Measurements from ENCODE around the gene POLR2L. TPM values are rescaled to one million over a fixed set of nuclear protein-coding genes. Genes with fewer than 3 reads are reported as not detected.
A peak's percentile ranks its signal among the peaks of the same experiment; 100 is the strongest.

The POLR2L gene
- total and polyA plus RNA-seq, 2 donors (not counting 1 experiment from before 2014, with no cell fraction given): 44.4 to 80.8 TPM

GRCh38 chr11:849951-850774 is 7.8 kb upstream of the POLR2L start:
- Histone ChIP-seq H2AFZ (ENCODE audit: insufficient read depth, low read depth, low read length, poor library complexity, severe bottlenecking) (peak overlapping the region; percentile 54), H3K4me2 (replicated peaks; ENCODE audit: low read depth, low read length, poor library complexity, severe bottlenecking) (peak overlapping the region; percentile 96), H3K9me3 (ENCODE audit: control extremely low read depth in 1 of 3, control insufficient read depth in 2 of 3, insufficient read depth in 1 of 3, low read length in 2 of 3) (no peaks in the 10 kb centered on the region), H3K36me3 (replicated peaks in 1 of 2; ENCODE audit: control extremely low read depth in 1 of 2, control insufficient read depth in 1 of 2, extremely low read depth in 1 of 2, insufficient read depth in 2 of 2, low read length in 1 of 2) (no peaks in the 10 kb centered on the region), H3K9ac (ENCODE audit: low read length) (no peak overlapping the region), H3K4me1 (ENCODE audit: control insufficient read depth in 2 of 2, insufficient read depth in 2 of 2, low read length in 2 of 2) (peaks cover 11 to 15% of the 10 kb centered on the region in 2 donors), H4K20me1 (ENCODE audit: control insufficient read depth, insufficient read depth, low read length, poor library complexity, severe bottlenecking) (peaks cover 8% of the 10 kb centered on the region), H3K27ac (ENCODE audit: low read length in 2 of 2) (no peak overlapping the region), H3K79me2 (ENCODE audit: control insufficient read depth, insufficient read depth, low read length) (no peaks in the 10 kb centered on the region), H3K27me3 (replicated peaks in 1 of 4; ENCODE audit: control extremely low read depth in 1 of 4, control insufficient read depth in 3 of 4, insufficient read depth in 4 of 4, low read length in 3 of 4) (peaks cover 0 to 29% (median 6%) of the 10 kb centered on the region in 4 experiments), H3K4me3 (ENCODE audit: control extremely low read depth in 1 of 5, extremely low read depth in 1 of 5, insufficient read depth in 1 of 5, low read depth in 2 of 5, low read length in 4 of 5) (peak overlapping the region in 3 of 5 experiments; percentile 20 to 36 (median 35))
- peaks cover 3% of the 10 kb centered on the region for H3K27me3 Mint-ChIP-seq
- TF ChIP-seq EZH2 (IDR thresholded peaks at IDR 0.05; ENCODE audit: borderline replicate concordance, insufficient read depth, low read depth, low read length, poor library complexity, severe bottlenecking): no peak
- no peak for TF ChIP-seq CTCF (IDR thresholded peaks at IDR 0.05)
- H3K4me3 Mint-ChIP-seq: peak overlapping the region; percentile 70
- CTCF ChIA-PET: interaction anchor here (3.1 kb wide), 1 partner anchor 200 kb away, joined by 26 read pairs; no protein-coding TSS in a partner anchor
- peak; percentile 7 for ATAC-seq (ENCODE audit: low read depth)
- intact Hi-C loops (cut with micrococcal nuclease): no loop called here
- peaks cover 6% of the 10 kb centered on the region for H3K4me1 Mint-ChIP-seq
- H3K9me3 Mint-ChIP-seq (ENCODE audit: insufficient read depth): no peaks in the 10 kb centered on the region
- POLR2A ChIA-PET: no interaction called here
- no peak overlapping the region for H3K27ac Mint-ChIP-seq
- peak; percentile 40 for DNase-seq
- 44% methylated on average over 90 of the region's 97 CpGs for WGBS (ENCODE audit: insufficient coverage)
